HPDE6-E6E7 (cell line): ENCODE data around the gene ACSM5.
A peak's percentile ranks its signal among the peaks of the same experiment; 100 is the strongest.

Source experiments
- DNase-seq: peaks from one replicate; pipeline ENCODE4 v3.0.0; 2011; ENCODE audit warnings: missing footprints; ENCODE audit errors: extremely low spot score

The ACSM5 gene

GRCh38 chr16:20409398-20410120 is at the start of gene ACSM5:
TSS of gene ACSM5 (plus strand) at chr16:20409534. CDS start at chr16:20411485, 1,951 bp downstream.
- no peak for DNase-seq

GRCh38 chr16:20359997-20360396 is 49.3 kb upstream of the ACSM5 start:
- no peak for DNase-seq

GRCh38 chr16:20363191-20363590 is 46.1 kb upstream of the ACSM5 start:
- DNase-seq, result no peak

GRCh38 chr16:20364051-20364450 is 45.3 kb upstream of the ACSM5 start:
- DNase-seq, result no peak

- DNase-seq, result no peak
These were observed 39.8 kb upstream of the ACSM5 start for GRCh38 chr16:20369452-20370054.

GRCh38 chr16:20372701-20373100 is 36.6 kb upstream of the ACSM5 start:
- DNase-seq, result no peak

GRCh38 chr16:20377181-20377580 is 32.2 kb upstream of the ACSM5 start:
- no peak for DNase-seq

- no peak for DNase-seq
These were observed 28.6 kb upstream of the ACSM5 start for GRCh38 chr16:20380782-20381181.

- DNase-seq, result no peak
These were observed 27.0 kb upstream of the ACSM5 start for GRCh38 chr16:20382202-20382948.

GRCh38 chr16:20383106-20384029 is 26.0 kb upstream of the ACSM5 start:
- peak; percentile 36 for DNase-seq

GRCh38 chr16:20385844-20386832 is 23.2 kb upstream of the ACSM5 start:
- peak; percentile 56 for DNase-seq

- no peak for DNase-seq
These were observed 21.4 kb upstream of the ACSM5 start for GRCh38 chr16:20387978-20388377.

- DNase-seq, result no peak
These were observed 20.5 kb upstream of the ACSM5 start for GRCh38 chr16:20388854-20389253.

- DNase-seq, result no peak
These were observed 18.3 kb upstream of the ACSM5 start for GRCh38 chr16:20391045-20391444.

- DNase-seq, result no peak
These were observed 15.3 kb upstream of the ACSM5 start for GRCh38 chr16:20393801-20394577.

- DNase-seq, result no peak
These were observed 13.4 kb upstream of the ACSM5 start for GRCh38 chr16:20395946-20396345.

GRCh38 chr16:20396846-20397467 is 12.4 kb upstream of the ACSM5 start:
- DNase-seq, result no peak

- no peak for DNase-seq
These were observed 11.8 kb upstream of the ACSM5 start for GRCh38 chr16:20397468-20398074.

- no peak for DNase-seq
These were observed 10.7 kb upstream of the ACSM5 start for GRCh38 chr16:20398603-20399002.
